ENCODE measurements around the gene SORBS1. TPM values are rescaled to one million over a fixed set of nuclear protein-coding genes. Genes with fewer than 3 reads are reported as not detected.

The SORBS1 gene
- total and polyA plus RNA-seq, 4 donors = 33.2 to 71.3 (median 44.1) TPM

GRCh38 chr10:95364342-95364741 is 196.8 kb downstream of the SORBS1 start (continued):
- no peak for TF ChIP-seq CTCF (IDR thresholded peaks at IDR 0.05; ENCODE audit: low read depth, low read length, missing input control)
- no peak for TF ChIP-seq ATF3 (IDR thresholded peaks at IDR 0.05)
- no peak for TF ChIP-seq EGR1 (IDR thresholded peaks at IDR 0.05; ENCODE audit: low read depth in 2 of 2)
- TF ChIP-seq NR2F2 (IDR thresholded peaks at IDR 0.05) = no peak
- TF ChIP-seq HNF4A (conservative IDR thresholded peaks at IDR 0.05) = no peak
- TF ChIP-seq RXRA (IDR thresholded peaks at IDR 0.05) = no peak
- TF ChIP-seq YY1 (IDR thresholded peaks at IDR 0.05) = no peak
- TF ChIP-seq JUND (IDR thresholded peaks at IDR 0.05) = no peak

- DNase-seq (ENCODE audit: low spot score) = no peak
- Histone ChIP-seq H3K36me3 (ENCODE audit: control insufficient read depth in 4 of 4, insufficient read depth in 3 of 4, low read depth in 1 of 4, low read length in 3 of 4) (peaks cover 0 to 10% (median 3%) of the 10 kb centered on the region in 4 donors), H3K27me3 (ENCODE audit: control insufficient read depth in 4 of 4, insufficient read depth in 4 of 4, low read length in 3 of 4) (no peaks in the 10 kb centered on the region), H3K27ac (ENCODE audit: low read depth in 1 of 2, low read length in 2 of 2) (no peak overlapping the region), H3K4me1 (ENCODE audit: control insufficient read depth in 4 of 4, insufficient read depth in 4 of 4, low read length in 3 of 4) (peaks cover 0 to 2% (median 0%) of the 10 kb centered on the region in 4 donors), H3K4me3 (ENCODE audit: low read depth in 1 of 3, low read length in 3 of 3) (no peak overlapping the region), H3K9ac (ENCODE audit: low read depth in 1 of 2, low read length in 2 of 2) (no peak overlapping the region), H3K9me3 (ENCODE audit: control insufficient read depth in 4 of 4, low read length in 3 of 4) (no peaks in the 10 kb centered on the region)
- WGBS = 3% methylated on average over 2 of the region's 2 CpGs
- TF ChIP-seq REST (IDR thresholded peaks at IDR 0.05) (no peak), JUND (IDR thresholded peaks at IDR 0.05) (no peak), RAD21 (IDR thresholded peaks at IDR 0.05) (peak; percentile 98 to 99), GABPA (IDR thresholded peaks at IDR 0.05 in 1 of 2, conservative IDR thresholded peaks at IDR 0.05 in 1 of 2) (no peak), MAX (IDR thresholded peaks at IDR 0.05) (no peak), EGR1 (IDR thresholded peaks at IDR 0.05; ENCODE audit: low read depth in 2 of 2) (no peak), HNF4A (conservative IDR thresholded peaks at IDR 0.05) (no peak), ZBTB33 (IDR thresholded peaks at IDR 0.05) (no peak), FOXA2 (IDR thresholded peaks at IDR 0.05) (no peak), ATF3 (IDR thresholded peaks at IDR 0.05) (no peak), TAF1 (conservative IDR thresholded peaks at IDR 0.05) (no peak), CTCF (IDR thresholded peaks at IDR 0.05; ENCODE audit: low read depth, low read length, missing input control) (peak; percentile 85), NR2F2 (IDR thresholded peaks at IDR 0.05) (no peak), SP1 (IDR thresholded peaks at IDR 0.05) (no peak), FOXA1 (IDR thresholded peaks at IDR 0.05) (no peak), HNF4G (IDR thresholded peaks at IDR 0.05) (no peak)
Observed at GRCh38 chr10:95363303-95363912, 197.8 kb downstream of the SORBS1 start.

Measured in liver (tissue), 9 donors.